GM19023 (cell line): ENCODE measurements around the gene DDAH1.
"Not testable (repeated sequence)": the region's sequence is repeated elsewhere in the genome, so short reads cannot be mapped to it uniquely, and the experiment has no call there.

Experiments used
- ATAC-seq: cut with Tn5 transposase; IDR thresholded peaks from one replicate; pipeline ENCODE4 v1.9.1; 2021; ENCODE audit warnings: mild to moderate bottlenecking, moderate library complexity; ENCODE audit not compliant: unreplicated experiment

DDAH1 gene

GRCh38 chr1:85361606-85362296, 103.2 kb downstream of the DDAH1 start:
- no peak for ATAC-seq

DNA sequence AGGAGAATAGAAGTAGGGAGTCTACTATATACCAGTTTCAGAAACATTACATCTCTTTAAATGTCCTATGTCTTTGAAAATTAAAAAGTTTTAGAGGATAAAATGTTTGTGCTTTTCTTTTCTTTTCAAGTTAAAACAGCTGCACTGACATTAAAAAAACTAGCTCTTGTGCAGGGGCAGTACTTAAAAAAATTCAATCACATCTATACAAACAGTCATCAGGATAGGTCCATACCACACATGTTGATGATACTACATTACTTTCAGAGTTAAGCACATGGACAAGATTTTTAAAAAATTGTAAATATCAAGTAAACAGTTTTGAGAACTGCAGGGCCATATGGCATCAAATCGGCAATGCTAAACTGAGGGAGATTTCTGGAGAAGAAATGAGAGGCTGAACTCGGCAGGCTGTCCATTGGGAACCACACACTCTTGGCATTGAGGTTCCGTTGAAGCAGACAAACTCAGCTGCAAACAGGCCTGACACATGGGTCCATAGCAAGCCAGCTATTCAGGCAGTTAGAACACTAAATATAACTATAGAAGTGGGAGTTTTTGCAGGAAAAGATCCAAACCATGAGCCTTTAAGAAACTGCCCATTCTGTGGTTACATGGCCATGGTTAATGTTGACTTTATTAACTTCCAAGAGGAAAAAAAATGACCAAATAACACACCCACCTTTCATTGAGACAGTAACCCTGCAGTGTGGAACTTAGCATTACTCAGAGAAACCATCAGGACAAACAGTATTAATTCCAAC, 104.0 kb downstream of the DDAH1 start:
- ATAC-seq, result no peak

DNA sequence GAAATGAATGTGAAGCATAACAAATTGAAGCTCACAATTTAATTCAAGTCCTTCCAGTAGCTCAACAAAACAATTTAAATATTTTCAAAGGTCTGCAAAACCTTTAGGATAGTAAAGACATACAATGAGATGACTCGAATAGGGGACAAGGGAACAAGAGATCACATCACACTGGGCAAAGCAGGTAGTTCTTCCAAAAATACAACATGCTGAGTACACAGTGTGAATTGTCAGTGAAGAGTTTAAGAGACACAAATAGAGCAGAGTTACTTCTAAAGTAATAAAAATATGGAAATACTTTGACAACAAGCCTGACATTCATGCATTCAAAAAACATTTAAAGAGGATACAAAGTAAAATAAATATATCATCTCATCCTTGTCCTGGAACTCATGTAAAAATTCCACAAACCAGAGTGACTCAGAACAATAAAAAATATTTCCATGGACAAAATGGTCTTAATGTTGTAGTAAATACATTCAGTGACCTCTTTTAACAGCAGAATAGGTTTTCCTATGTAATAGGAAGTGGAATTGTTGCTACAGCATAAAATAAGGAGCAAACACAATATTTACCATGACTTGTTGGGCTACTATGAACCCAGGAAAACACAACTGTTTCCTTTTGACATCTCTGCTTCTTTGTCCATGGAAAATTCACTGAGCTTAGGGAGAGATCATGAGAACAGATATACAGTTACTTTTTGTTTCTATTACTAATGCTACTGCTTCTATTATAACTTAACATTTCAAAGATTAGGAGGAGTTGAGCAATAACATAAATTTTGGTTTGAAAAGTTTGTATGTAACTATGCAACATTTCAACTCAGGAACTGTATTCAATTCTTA, 104.9 kb downstream of the DDAH1 start:
- no peak for ATAC-seq

DNA sequence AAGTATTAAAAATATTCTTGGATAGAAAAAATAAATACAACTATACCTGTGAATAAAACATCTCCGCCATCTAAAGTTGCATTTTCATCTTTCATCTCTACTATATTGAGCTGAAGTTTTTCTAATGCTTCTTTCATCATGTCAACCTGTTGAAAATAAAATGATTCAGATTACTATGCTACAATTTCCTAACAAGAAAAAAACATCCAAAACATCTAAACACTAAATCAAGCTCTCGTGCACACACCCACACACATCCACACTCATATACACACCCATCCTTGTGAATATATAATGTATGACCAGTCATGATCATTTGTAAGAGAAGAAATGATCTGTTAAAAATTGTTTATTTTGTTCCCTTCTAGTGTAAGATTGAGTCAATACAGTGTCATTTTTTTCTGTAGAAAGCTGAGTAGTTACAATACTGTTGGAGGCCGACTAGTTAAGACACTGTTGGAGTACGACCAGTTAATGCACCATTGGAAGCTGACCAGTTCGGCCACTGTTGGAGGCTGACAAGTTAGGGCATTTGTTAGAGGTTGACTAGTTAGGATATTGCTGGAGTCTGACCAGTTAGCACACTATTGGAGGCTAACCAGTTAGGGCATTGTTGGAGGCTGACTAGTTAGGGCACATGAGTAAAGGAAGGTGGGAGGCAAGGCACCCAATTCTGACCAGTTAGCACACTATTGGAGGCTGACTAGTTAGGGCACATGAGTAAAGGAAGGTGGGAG, 106.1 kb downstream of the DDAH1 start:
- ATAC-seq, result no peak

GRCh38 chr1:85357817-85358216, 107.1 kb downstream of the DDAH1 start:
- no peak for ATAC-seq

GRCh38 chr1:85356130-85356529, 108.8 kb downstream of the DDAH1 start:
- no peak for ATAC-seq

GRCh38 chr1:85352055-85352454, 112.9 kb downstream of the DDAH1 start:
- no peak for ATAC-seq

DNA sequence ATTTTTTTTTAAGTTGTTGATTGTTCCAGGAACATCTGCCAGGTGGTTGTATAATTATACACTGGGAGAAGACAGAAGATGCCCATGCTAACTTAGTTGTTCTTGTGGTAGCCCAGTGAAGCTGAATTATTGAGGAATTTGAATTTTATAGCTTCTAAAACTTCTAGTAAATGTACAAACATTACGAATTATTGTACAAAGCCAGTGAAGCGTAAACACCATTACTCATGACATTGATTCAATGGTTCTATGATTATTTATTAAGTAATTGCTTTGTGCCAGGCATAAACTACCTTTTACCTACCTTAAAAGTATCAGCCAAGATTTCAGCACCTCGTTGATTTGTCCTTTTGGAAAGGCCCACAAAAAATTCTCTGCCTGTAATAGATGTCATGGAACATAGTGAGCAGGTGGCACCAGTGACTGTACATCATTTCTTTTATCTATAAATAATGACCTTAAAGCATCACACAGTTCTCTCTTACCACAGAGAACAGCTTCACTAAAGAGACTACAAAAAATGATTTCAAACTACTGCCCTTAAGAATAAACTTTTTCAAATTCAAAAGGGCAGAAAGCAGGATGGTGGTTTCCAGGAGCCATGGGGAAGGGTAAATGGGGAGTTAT, 113.6 kb downstream of the DDAH1 start:
- no peak for ATAC-seq

DNA sequence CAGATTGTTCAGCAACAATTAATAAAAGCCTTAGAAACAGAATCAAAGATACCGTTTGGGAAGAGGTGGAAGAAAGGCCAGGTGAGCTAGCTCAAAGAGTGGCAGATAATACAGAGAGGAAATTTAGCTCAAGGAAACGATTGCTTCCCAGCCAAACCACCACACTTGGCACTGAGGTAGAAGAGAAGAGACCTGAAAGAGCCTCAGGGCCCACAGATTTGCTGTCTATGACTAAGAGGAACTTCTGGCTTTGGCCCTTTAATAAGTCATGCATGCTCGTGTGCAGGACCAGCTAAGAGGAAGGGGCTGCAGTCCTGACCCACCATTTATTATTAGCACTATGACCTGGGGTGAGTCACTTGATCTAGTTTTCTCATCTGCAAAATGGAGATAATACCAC, 115.7 kb downstream of the DDAH1 start:
- ATAC-seq, result no peak

- no peak for ATAC-seq
Observed at GRCh38 chr1:85347908-85348307, 117.1 kb downstream of the DDAH1 start.

GRCh38 chr1:85347275-85347674, 117.7 kb downstream of the DDAH1 start:
- ATAC-seq, result not testable (repeated sequence)

DNA sequence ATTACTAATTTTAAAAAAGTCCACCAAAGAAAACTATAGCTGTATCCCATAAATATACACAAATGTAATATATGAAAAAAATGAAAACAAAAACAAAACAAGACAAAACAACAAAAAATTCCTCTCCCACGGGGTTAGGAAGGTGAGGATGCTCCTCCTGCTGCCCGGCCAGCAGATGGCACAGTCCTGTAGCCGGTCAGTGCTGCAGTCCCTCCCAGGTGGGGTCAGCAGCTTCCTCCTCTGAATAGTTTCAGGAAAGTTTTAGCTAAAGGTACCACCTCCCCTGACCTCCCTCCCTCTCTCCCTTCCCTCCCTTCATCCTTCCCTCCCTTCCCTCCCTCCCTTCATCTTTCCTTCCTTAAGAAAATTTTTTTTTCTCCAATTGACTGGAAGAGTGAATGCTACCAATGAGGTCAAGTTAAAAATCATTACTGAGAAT, 120.7 kb downstream of the DDAH1 start:
- no peak for ATAC-seq

GRCh38 chr1:85343612-85344255, 121.2 kb downstream of the DDAH1 start:
- ATAC-seq, result no peak

DNA sequence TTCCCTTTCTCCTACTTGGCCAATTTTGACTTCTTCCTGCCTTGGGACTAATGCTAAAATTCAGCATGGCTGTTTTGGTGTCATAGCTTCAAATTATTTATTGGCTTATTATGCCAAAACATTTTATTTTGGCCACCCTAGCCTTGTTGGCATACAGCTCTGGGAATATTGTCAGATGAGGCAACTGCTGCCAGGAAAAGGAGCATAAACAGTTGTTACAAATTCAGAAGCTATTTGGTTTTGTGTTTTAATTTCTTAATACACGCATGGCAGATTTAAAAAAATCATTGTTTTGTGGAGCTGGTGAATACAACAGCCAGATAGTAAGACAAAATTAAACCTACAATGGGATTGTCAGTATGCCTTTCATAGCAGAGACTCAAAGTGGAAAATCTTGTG, 121.7 kb downstream of the DDAH1 start:
- ATAC-seq, result no peak

- ATAC-seq, result no peak
Observed at GRCh38 chr1:85342207-85342606, 122.8 kb downstream of the DDAH1 start.

GRCh38 chr1:85340427-85340826, 124.5 kb downstream of the DDAH1 start:
- no peak for ATAC-seq

DNA sequence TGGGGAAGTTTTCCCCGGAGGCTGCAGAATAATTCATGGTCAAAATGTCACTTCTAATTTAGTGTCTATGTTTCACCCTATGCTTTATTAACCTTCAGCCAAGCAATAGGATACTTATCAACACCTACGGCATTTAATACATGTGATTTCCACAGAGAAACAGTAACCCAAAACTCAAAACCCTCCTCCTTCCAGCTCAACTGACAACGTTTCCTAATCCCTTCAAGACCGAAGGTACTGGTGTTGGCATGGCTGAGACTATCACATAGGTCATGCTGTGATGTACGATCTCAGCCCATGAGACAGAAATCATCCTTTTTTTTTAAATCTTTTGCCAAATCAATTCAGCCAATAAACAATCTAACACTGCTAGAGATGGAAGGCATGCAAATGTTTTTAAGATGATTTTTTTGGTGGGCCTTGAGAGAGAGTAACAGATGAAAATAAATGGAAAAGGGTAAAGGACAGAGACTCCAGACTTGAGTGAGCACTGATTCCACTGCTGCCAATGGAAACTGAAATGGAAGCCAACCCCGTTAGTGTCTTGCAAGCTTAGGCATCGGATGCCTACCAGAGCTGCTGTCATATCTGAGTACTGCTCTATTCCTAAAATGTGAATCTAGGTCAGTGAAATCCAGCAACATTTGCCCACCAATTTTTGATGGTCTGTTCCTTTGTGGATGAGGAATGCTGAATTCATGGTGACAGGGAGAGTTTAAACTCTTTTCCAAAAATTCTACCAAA, 125.1 kb downstream of the DDAH1 start:
- ATAC-seq, result no peak

DNA sequence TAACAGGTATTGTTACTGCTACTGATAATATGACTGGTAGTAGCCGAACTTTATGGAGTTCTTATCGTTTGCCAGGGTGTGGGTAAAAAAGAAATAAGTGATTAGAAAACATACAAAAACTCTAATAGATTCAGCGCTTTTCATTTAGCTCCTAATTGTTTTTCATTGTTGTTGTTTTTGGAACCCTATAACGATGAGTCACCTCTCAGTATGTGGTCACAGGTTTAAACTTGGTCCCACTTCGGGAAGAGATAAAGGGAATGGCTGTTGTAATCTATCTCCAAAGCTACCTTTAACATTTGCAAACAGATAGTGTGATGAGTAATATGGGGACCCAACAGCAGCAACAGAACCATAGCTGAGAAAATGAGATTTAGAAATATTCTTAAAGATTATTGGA, 125.9 kb downstream of the DDAH1 start:
- ATAC-seq, result no peak

- no peak for ATAC-seq
Observed at GRCh38 chr1:85334962-85335361, 130.0 kb downstream of the DDAH1 start.
